Lower leg skin (tissue), 4 donors: ENCODE results near the gene THAP7. TPM values are rescaled to one million over a fixed set of nuclear protein-coding genes. Genes with fewer than 3 reads are reported as not detected.
"Not testable (repeated sequence)": the region's sequence is repeated elsewhere in the genome, so short reads cannot be mapped to it uniquely, and the experiment has no call there.

Source experiments
- DNase-seq, 2 donors: peaks; one replicate each; pipeline ENCODE4 v3.0.0-alpha.2; 2019; ENCODE audit warnings: low spot score in 2 of 2
- H3K4me3 ChIP-seq: fragments of 200-600 bp; sonication (generic); 2 replicates; pipeline ENCODE4 v1.5.1; 2017; ENCODE audit warnings: mild to moderate bottlenecking, low read depth; ENCODE audit not compliant: poor library complexity, severe bottlenecking
- POLR2A ChIP-seq, 2 donors: fragments of 450-650 bp; IDR thresholded peaks; one replicate each; pipeline ENCODE4 v1.6.1; 2016 to 2017; ENCODE audit warnings: antibody characterized with exemption in 2 of 2, mild to moderate bottlenecking in 1 of 2, moderate library complexity in 1 of 2
- WGBS, 2 donors: methylation state at CpG; one replicate each; pipeline ENCODE4 v1.1.5; 2018; 5-methylcytosine and 5-hydroxymethylcytosine counted together
- intact Hi-C: fragments of 100-400 bp; cut with DNase I; formaldehyde crosslinking; loops from one replicate; pipeline ENCODE4 v1.15.0; 2023; ENCODE audit warnings: low total_unique reads
- total RNA-seq, 4 donors: library from RNA; depleted of rRNA; stranded (reverse); fragments of >200 nt; gene quantifications; one replicate each; pipeline ENCODE4 v1.1.0, GENCODE V29; 2016
- TF ChIP-seq, protein P1 (sequence below), 3 donors: fragments of 450-650 bp; IDR thresholded peaks; one replicate each; pipeline ENCODE4 v1.5.1; 2016; ENCODE audit warnings: antibody characterized with exemption in 3 of 3, mild to moderate bottlenecking in 3 of 3, moderate library complexity in 2 of 3

THAP7 gene, protein sequence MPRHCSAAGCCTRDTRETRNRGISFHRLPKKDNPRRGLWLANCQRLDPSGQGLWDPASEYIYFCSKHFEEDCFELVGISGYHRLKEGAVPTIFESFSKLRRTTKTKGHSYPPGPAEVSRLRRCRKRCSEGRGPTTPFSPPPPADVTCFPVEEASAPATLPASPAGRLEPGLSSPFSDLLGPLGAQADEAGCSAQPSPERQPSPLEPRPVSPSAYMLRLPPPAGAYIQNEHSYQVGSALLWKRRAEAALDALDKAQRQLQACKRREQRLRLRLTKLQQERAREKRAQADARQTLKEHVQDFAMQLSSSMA
- total RNA-seq: 10 to 100 TPM; 23.3 to 48.2 (median 45.1) TPM

- peak in 1 of 2 donors; percentile 66 for TF ChIP-seq POLR2A (IDR thresholded peaks at IDR 0.05)
- TF ChIP-seq, protein P1, sequence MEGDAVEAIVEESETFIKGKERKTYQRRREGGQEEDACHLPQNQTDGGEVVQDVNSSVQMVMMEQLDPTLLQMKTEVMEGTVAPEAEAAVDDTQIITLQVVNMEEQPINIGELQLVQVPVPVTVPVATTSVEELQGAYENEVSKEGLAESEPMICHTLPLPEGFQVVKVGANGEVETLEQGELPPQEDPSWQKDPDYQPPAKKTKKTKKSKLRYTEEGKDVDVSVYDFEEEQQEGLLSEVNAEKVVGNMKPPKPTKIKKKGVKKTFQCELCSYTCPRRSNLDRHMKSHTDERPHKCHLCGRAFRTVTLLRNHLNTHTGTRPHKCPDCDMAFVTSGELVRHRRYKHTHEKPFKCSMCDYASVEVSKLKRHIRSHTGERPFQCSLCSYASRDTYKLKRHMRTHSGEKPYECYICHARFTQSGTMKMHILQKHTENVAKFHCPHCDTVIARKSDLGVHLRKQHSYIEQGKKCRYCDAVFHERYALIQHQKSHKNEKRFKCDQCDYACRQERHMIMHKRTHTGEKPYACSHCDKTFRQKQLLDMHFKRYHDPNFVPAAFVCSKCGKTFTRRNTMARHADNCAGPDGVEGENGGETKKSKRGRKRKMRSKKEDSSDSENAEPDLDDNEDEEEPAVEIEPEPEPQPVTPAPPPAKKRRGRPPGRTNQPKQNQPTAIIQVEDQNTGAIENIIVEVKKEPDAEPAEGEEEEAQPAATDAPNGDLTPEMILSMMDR (IDR thresholded peaks at IDR 0.05): no peak
- DNase-seq: peak; percentile 95 to 99
- peak within 1 kb of the TSS; percentile 88 for H3K4me3 ChIP-seq
- 0 to 1% methylated on average over 23 to 55 of the region's 83 CpGs for WGBS, 2 donors
- intact Hi-C loops: no loop called here
Observed at GRCh38 chr22:21001601-21002325, at the start of gene THAP7. Gene THAP7 (minus strand): TSS chr22:21002118. CDS start chr22:21001911, 207 bp downstream.

DNA sequence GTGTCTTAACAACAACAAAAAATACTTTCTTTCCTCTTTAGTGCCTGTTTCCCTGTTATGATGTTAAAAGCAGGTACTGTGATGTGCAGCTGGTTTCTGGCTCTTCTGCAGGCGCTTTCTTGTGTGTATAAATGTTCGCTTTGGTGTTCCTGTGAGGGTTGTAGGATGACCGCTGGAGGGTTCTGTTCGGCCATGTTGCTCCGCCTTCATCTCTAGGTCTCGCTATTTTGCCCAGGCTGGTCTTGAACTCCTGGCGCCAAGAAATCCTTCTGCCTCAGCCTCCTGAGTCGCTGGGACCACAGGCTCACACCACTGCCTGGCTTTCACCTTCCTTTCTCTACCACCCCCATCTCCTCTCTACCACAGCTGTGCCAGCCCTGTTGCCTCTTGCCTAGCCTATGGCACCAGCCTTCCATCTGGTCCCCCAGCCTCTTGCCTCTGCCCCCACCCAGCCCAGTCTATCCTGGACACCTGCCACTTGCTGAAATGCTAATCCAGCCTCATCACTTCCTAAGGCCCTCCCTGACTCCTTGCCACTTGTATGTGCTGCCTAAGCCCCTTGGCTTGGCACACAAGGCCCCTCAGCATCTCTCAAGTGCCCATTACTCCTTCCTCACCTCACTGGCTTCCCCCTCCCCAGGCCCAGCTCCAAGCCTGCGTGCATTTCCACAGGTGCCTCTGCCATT is 49.4 kb upstream of the THAP7 start:
- no peak for TF ChIP-seq POLR2A (IDR thresholded peaks at IDR 0.05)
- TF ChIP-seq, protein P1 (IDR thresholded peaks at IDR 0.05): no peak
- no peak overlapping the region for H3K4me3 ChIP-seq
- intact Hi-C loops: no loop called here
- 83 to 86% methylated on average over 9 of the region's 9 CpGs for WGBS, 2 donors
- no peak for DNase-seq

DNA sequence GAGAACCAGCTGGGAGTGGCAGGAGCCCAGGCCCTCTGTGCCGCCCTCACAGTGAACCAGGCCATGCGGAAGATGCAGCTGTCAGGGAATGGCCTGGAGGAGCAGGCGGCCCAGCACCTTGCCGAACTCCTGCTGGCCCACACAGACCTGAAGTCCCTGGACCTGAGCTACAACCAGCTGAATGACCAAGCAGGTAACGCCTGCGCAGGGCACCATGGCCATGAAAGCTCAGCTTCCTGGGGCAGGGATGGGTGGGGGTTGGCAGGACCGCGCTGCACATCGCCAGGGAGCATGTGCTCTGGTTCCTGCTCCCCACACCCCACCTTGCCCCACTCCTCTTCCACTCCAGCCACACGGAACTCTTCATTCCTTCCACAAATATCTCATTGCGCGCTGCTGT is 47.0 kb upstream of the THAP7 start:
- H3K4me3 ChIP-seq, intact Hi-C loops, DNase-seq: not testable (repeated sequence)
- WGBS, 2 donors: 100% methylated on average over 2 to 4 of the region's 12 CpGs

GRCh38 chr22:21048448-21048847 is 46.5 kb upstream of the THAP7 start:
- H3K4me3 ChIP-seq, intact Hi-C loops, DNase-seq: not testable (repeated sequence)
- 76% methylated on average over 5 of the region's 5 CpGs for WGBS, 2 donors

- no peak overlapping the region for H3K4me3 ChIP-seq
- TF ChIP-seq POLR2A (IDR thresholded peaks at IDR 0.05): no peak
- TF ChIP-seq, protein P1 (IDR thresholded peaks at IDR 0.05): no peak
- DNase-seq: no peak
- intact Hi-C loops: no loop called here
- WGBS, 2 donors: 75 to 96% methylated on average over 6 to 7 of the region's 7 CpGs
Observed at GRCh38 chr22:21047730-21048129, 45.8 kb upstream of the THAP7 start.

DNA sequence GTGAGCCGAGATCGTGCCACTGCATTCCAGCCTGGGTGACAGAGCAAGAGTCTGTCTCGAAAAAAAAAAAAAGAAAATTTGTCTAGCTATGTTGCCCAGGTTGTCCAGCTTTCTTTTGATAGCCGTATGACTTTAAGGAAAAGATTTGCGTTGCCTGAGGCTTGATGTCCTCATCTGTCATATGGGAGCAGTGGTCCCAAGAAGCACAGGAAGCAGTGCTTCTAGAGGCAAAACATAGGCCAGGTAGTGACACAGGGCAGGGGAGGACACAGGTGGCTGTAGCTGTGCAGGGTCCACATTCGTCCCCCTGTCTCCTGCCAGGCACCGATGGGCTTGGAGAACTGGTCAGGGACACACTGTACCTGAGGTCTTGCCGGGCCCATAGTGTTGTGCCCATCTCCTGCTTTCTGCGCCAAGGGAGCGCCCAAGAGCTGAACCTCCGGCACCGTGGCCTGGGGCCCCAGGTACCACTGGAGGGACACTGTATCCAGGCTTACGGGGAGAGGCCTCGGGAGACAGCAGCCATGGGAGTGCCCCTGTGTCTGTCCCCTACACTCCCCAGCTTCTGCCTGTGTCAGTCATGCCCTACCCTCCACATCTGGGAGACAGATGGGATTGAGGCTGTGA is 45.2 kb upstream of the THAP7 start:
- TF ChIP-seq, protein P1 (IDR thresholded peaks at IDR 0.05): no peak
- TF ChIP-seq POLR2A (IDR thresholded peaks at IDR 0.05): no peak
- intact Hi-C loops: no loop called here
- 85 to 87% methylated on average over 9 to 14 of the region's 14 CpGs for WGBS, 2 donors
- no peak for DNase-seq
- H3K4me3 ChIP-seq: no peak overlapping the region
